Amygdala (tissue), 56 donors: ENCODE measurements around the gene MTMR10.

Experiments
- DNase-seq, 56 donors: peaks; one replicate each; lab custom pipeline; 2025; lab: John Stamatoyannopoulos, UW

Gene MTMR10

DNA sequence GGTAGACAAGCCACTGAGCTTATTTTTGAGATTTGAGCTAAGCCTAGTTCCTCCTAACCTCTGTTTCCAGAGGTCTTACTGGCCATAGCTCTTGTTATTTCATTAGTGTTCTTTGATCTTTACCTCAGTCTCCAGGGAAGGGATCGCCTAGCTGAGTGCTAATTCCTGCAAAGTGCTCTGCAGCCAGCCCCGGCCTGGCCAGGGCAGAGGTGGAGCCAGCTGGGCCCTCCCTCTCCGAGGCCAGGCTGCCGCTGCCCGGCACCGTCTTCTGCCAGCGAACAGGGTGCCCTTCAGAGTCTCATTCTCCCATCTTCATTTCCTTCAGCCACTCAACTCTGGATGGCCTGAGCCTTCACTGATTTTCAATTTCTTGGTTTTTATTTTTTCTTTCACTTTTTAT is 68.0 kb downstream of the MTMR10 start:
- peak in 47 of 56 donors; percentile 11 to 88 (median 62) for DNase-seq

DNA sequence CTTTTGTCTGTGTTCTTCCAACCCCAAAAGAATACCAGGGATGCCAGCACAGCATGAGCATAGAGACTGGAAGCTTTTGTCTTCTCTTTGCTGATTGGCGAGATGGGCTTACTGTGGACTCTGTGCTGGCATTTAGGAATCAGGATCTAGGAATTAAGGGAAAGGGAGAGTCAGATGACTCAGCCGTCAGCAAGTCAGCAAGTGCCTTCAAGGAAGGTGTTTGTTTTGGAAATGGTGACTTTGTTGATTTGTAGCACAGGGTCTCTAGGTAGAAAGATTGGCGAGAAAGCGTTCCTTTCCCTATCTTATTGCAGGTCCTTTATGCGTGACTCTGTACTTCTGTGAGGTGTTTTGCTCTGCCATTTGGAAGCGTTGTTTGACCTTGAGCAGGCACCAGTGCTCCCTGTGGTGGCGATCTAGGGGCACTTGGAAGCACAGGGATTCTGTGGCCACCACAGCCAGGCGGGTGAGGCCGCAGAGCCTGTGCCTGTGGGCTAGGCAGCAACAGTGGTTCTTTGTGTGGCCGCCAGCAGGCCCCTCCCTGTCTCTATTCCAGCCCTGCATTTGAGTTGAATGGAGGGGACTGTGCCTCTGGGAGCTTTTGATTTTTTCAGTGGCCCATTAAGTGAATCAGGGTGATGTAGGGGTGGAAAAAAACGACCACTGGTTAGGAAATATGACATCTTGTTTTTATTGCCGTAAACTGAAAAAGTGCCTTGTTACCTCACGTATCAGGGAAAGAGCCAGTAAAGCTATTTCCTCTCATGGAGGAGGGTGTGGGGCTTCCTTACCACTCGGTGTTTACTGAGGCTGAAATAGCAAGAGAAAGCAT is 68.7 kb downstream of the MTMR10 start:
- peak in 54 of 56 donors; percentile 20 to 95 (median 80) for DNase-seq

DNA sequence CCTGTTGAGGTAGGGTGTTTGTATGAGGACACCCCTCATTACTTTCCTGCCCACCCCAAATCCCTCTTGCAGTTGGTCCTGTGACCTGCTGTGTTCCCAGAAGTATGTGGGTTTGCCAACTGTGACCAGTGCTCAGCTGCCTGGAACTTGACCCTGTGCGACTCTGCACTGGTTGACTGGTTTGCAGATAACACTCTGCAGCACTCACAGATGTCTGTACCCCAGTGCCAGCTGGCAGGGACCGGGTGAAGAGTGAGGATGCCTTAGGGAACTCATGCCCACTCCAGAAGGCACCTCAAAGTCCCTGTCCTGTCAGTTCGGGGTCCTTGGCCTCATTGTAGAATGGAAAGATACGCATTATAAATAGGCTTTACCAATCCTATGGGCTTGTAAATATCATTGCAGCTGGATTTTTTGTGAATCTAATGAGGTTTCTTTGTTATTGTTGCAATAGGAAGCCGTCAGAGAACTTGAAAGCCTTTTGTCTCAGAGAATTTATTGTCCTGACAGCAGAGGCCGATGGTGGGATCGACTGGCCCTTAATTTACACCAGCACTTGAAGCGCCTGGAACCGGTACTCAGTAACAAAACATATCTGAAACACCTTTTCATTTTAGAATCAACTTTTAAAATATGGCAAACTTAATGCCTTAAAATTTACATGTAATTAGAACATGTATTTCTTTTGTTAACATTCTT is 69.5 kb downstream of the MTMR10 start:
- DNase-seq = peak in 48 of 56 donors; percentile 13 to 80 (median 50)

DNA sequence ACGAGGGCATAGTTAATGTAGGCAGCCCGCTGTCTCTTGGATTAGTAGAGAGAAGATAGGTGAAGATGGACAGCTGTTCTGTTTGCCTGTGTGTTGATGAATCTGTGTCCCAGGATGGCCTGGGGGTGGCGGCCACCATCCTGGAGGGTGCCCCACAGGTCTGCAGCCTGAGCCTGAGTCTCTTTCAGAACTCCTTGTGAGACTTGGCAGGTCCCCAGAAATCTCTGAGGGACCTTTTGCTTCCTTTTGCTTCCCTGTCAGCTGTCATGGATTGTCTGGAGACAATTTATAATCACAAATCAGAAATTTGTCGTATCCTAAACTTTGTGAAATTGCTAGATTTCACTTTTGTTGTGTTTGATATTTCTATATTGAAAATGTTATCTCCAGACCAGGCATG is 70.3 kb downstream of the MTMR10 start:
- DNase-seq = peak in 1 of 56 donors; percentile 32

DNA sequence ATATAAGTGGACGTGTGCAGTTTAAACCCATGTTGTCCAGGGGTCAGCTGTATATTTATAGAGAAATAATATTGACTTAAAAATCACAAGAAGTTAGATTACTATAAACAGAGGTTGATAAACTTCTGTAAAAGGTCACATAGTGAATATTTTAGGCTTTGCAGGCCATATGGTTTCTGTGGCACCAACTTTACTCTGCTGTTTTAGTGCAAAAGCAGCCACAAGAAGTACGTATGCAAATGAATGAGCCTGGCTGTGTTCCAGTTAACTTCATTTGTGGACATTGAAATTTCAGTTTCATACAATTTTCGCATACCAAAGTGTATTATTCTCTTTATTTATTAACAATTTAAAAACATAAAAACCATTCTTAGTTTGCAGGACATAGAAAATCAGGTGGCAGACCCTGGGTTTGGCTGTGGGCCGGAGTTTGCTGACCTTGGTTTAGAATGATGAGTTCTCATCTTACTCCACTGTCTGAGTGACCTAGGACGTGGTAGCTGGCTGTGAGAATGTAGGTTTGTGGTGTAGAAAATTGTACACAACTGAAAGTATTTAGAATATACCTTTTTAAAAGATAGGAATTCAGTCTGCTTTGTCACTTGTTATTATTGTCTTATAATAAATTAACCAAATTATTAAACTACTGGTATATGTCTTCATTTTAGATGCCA is 71.4 kb downstream of the MTMR10 start:
- DNase-seq = no peak

DNA sequence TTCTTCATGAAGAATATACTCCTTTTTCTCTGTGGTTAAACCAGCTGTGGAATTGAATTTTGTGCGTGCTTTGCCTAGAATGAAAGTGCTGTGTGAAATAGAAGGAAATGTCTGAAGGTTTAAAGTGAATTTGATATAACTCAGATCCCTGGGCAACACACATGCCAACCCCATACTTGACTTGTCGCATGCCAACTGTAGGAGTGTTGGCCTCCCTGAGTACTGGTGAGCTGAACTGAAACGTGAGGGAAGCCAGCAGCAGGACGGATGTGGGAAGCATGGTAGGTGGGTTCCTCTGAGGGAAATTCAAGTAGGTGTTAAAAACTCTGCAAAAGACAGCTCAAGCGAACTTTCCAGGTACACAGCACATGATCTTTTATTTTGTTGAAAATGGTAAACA is 73.1 kb downstream of the MTMR10 start:
- no peak for DNase-seq

DNA sequence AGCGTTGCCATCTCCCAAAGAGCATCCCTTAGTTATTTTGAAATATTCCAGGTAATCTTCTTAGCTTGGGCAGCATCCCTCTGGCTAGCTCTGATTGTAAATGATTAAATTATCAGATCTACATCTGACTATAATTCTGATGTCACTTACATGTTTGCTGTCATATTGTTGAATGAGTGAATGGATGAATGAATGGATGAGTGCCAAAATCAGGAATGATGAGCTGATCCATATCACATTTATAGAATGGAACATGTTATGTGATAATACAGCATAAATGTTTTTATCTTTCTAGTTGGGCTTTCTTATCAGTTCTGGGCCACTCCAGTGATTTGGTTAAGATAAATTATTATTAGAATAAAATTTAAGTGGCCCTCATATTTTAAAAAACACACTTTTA is 73.8 kb downstream of the MTMR10 start:
- no peak for DNase-seq

DNA sequence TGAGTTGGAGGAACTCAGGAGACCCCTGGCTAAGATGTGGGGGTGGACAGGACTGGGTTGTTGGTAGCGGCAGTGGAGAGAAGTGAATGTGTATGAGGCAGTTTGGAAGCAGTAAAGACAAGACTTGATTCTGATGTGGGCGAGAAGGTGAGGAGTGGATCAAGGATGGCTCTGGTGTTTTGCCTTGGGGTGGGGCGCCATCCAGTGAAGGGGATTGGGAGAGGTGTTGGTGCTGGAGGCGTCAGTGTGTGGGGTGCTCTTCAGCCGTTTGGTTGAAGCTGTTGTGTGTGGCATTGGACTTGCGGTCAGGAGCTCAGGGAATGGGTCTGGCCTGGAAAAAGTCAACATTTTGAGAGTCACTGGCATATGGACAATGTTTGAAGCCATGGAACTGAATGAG is 74.4 kb downstream of the MTMR10 start:
- DNase-seq = no peak

DNA sequence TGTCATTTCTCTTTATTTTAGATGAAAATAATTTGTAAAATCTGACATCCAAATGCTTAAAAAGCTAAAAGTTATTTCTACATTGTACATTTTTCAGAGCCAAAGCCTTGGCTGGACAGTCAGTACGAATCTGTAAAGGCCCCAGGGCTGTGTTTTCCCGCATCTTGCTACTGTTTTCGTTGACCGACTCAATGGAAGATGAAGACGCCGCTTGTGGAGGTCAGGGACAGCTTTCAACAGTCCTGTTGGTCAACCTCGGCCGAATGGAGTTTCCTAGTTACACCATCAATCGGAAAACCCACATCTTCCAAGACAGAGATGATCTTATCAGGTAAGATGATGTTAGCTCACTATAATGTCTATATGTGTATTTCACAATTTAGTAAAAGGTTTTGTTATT is 77.7 kb downstream of the MTMR10 start:
- no peak for DNase-seq

DNA sequence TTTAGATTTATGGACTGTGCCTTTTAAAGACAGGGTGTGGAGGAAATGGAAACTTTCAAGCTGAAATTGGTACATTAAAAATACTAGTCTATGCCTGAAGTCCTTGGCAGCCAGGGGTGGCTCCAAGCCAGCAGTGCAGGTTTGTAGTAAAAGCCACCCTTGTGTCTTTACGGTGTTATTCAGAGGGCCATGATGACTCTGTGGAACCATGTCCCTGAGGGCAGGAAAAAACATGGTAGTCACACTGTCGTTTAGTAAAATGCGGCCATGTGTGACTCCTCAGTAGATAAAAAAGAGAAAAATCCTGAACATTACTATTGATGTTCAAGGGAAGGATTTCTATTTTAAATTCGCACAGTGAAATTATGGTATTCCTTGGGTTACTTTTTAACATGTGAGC is 85.1 kb downstream of the MTMR10 start:
- DNase-seq = no peak

DNA sequence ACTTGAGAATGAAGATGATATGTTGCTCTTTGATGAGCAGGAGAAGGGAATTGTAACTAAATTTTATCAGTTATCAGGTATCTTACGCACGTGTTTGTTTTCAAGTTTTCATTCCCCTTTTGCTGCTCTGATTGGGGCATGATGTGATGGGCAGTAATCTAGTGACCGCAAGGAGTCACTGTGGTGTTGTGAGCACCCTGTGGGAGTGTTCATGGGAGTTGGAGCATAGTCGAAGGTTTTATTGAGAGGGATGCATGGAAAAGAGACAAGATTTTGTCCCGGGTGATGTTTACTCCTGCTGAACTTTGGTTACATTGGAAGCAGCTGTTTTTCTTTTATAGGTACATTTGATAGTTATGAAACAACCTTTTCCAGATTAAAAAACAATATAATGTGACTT is 85.6 kb downstream of the MTMR10 start:
- DNase-seq = no peak

DNA sequence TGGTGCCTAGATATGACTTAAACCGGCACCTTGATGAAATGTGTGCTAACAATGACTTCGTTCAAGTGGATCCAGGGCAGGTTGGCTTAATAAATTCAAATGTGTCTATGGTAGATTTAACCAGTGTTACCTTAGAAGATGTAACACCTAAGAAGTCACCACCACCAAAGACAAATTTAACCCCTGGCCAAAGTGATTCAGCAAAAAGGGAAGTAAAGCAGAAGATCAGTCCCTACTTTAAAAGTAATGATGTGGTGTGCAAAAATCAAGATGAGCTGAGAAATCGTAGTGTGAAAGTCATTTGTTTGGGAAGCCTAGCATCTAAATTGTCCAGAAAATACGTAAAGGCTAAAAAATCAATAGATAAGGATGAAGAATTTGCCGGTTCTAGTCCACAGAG is 86.6 kb downstream of the MTMR10 start:
- no peak for DNase-seq

DNA sequence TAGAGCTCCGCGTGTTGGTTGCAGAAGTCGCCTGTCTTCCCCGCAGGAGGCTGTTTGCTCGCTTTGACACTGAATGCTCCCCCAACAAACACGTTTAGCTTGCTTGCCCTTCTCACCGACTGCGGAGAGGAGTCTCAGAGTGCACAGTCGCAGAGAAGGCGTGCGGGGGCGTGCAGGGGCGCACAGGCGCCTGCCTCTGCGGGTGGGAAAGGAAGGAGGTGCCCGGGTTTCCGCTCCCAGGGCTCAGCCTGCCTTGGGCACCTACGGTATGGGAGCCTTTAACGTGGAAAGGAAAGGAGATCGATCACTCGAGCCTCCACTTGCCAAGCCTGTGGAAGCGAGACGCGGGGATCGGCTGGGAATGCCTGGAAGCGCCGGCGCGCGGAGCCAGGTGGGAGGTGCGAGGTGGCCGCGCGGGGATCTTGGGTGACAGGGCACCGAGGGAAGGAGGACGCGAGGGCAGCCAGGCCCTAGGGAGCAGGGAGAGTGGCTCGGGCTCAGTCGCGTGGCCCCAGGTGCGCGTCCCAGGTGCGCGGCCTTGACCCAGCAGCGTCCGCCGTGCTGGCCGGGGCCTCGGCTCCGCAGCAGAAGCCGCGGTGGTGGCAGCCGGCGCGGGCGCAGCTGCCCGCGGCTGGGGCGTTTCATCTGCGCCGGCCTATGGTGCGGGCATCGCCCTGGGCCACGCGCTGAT is 87.8 kb downstream of the MTMR10 start, which contains the start of gene FAN1:
Gene FAN1 (plus strand): TSS at position 419 of the 691 bp plus-strand sequence. CDS start 749 bp downstream, outside the sequence.
- DNase-seq = peak; percentile 45 to 92 (median 82)

DNA sequence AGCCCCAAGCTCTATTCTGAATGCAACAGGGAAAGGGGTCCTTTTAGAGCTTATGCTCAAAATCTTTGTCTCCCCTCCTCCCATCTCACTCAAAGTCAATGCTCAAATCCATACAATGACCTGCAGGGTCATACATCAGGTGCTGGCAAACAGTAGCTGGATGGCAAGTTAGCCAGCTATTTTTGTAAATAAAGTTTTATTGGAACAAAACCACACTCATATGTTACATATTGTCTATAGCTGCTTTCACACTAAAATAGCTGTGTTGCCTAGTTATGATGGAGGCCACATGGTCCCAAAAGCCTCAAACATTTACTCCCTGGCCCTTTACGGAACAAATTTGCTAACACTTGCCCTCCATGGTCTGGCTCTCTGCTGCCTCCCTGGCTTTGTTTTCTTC is 89.5 kb downstream of the MTMR10 start:
- no peak for DNase-seq

DNA sequence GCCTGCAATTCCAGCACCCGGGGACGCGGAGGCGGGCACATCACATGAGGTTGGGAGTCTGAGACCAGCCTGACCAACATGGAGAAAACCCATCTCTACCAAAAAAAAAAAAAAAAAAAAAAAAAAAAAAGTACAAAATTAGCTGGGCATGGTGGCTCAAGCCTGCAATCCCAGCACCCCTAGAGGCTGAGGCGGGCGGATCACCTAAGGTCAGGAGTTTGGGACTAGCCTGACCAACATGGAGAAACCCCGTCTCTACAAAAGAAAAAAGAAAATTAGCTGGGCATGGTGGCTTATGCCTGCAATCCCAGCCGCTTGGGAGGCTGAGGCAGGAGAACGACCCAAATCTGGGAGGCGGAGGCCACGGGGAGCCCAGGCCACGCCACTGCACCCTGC is 95.2 kb downstream of the MTMR10 start:
- DNase-seq = no peak

DNA sequence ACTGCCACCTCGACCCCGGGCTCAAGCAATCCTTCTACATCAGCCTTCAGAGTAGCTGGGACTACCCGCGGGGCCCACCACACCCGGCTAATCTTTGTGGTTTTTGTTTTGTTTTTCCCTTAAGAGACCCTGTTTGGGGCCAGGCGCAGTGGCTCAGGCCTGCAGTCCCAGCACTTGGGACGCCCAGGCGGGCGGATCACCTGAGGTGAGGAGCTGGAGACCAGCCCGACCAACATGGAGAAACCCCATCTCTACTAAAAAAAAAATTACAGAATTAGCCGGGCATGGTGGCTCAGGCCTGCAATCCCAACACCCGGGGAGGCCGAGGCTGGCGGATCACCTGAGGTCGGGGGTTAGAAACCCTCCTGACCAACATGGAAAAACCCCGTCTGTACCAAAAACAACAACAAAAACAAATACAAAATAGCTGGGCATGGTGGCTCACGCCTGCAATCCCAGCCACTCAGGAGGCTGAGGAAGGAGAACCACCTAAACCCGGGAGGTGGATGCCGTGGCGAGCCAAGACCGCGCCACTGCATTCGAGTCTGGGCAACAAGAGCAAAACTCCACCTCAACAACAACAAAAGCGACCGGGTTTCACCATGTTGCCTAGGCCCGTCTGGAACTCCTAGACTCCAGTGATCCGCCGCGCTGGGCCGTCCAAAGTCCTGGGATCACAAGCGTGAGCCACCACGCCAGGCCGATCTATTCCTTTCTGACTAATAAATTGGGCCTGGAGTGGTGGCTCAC is 95.8 kb downstream of the MTMR10 start:
- DNase-seq = no peak

DNA sequence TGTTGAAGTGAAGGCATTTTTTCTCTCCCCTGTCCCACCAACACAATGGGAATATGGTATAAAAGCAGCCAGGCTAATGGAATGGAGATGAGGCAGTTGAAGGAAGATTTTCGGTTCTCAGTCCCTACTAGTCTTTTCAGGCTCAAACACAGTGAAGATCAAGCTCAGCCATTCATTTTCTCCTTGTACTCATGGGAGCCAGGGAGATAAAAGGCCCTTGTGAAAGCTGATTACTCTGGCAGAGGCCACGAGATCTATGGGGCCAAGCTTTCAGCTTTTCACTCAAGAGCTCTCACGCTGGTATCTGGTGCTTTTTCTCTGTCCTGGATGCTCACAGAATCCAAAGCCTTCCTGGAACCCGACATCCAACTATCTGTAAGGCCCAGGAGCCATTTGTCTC is 102.2 kb downstream of the MTMR10 start:
- peak in 9 of 56 donors; percentile 4 to 49 (median 20) for DNase-seq
